Fibroblast of lung (primary cell): ENCODE results near the gene AP3S2.

Experiments used
- CTCF ChIP-seq, 2 donors: IDR thresholded peaks in 1 of 2; conservative IDR thresholded peaks in 1 of 2; 1 replicate in 1 of 2; 2 replicates in 1 of 2; pipeline ENCODE4 v1.5.1; 2011 to 2012; ENCODE audit warnings: low read length in 2 of 2, control low read depth in 1 of 2, inconsistent platforms in 1 of 2, low read depth in 1 of 2, mild to moderate bottlenecking in 1 of 2
- EZH2 ChIP-seq: IDR thresholded peaks from 2 replicates; pipeline ENCODE4 v1.5.1; 2012; ENCODE audit warnings: low read length, control low read depth, mild to moderate bottlenecking; ENCODE audit errors: missing control alignments

- no peak for TF ChIP-seq CTCF (conservative IDR thresholded peaks at IDR 0.05 in 1 of 2, IDR thresholded peaks at IDR 0.05 in 1 of 2; ENCODE audit: low read depth in 1 of 2, low read length in 2 of 2)
- no peak for TF ChIP-seq EZH2
Observed at GRCh38 chr15:89812847-89813320, 80.9 kb downstream of the AP3S2 start.
